Stimulated activated CD4-positive, alpha-beta T cell treated with anti-CD3 and anti-CD28 coated beads, Interleukin-15, amount 100 ng/mL, for 24 hours (primary cell): Measurements from ENCODE around the gene KRTAP9-7.

ENCODE experiments used
- DNase-seq: peaks from one replicate; pipeline ENCODE4 v3.0.0-alpha.2; 2020

KRTAP9-7 gene

GRCh38 chr17:41322903-41323895 lies 47.7 kb downstream of the KRTAP9-7 start:
- DNase-seq, result no peak

- DNase-seq, result peak; percentile 32
Measured at GRCh38 chr17:41324180-41325075, 48.9 kb downstream of the KRTAP9-7 start.

GRCh38 chr17:41325126-41325525 lies 49.6 kb downstream of the KRTAP9-7 start:
- DNase-seq, result no peak

GRCh38 chr17:41325611-41326010 lies 50.1 kb downstream of the KRTAP9-7 start:
- DNase-seq, result no peak
